NCI-H1417 treated with DMSO at 0.1 percent for 48 hours (cell line): ENCODE data around the gene LAMTOR1.
A peak's percentile ranks its signal among the peaks of the same experiment; 100 is the strongest.

Experiments used
- DNase-seq: peaks from one replicate; lab custom pipeline; 2025; lab: John Stamatoyannopoulos, UW

The LAMTOR1 gene

GRCh38 chr11:72081184-72081644, 21.9 kb downstream of the LAMTOR1 start:
- no peak for DNase-seq

DNA sequence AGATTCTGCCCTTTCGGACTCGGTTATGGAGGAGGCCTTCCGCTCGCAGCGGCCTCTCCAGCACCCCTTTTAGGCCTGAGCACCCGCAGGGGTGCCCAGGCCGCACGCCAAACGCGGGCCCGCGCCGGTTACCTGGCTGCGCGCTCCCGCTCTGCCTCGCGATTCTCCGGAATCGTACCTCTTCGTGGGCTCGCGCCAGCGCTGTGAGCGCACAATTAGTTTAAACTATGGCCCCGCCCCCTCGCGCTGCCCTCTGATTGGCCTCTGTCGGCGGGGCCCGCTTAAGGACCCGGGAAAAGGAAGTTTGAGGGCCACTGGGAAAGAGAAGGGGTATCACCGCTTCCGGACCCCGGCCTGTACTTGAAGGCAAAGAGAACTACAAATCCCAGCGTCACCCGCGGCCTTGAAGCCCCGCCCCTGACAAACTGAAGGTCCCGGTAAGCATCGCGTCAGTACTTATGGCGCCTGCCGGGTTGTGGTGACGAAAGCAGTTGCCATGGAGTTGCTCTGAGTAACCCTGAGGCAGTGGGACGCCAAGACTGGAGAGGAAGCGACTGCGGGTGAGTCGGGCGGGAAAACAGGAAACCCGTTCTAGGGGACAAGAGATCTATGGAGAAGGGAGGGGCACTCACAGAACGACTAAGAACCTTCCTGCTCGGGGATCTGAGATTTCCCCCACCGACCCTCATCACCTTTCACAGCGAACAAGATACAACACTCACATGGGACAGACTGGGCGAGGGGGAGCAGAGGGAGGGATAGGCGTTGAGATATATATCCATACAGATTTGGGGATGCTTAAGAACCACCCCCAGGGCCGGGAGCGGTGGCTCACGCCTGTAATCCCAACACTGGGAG, 22.5 kb downstream of the LAMTOR1 start, which contains the start of the genes LRRC51 and NUMA1:
Gene LRRC51, plus strand, starts transcription at position 525 of the 858 bp plus-strand sequence. CDS start 8,234 bp downstream, outside the sequence.
Gene NUMA1, minus strand, starts transcription at position 217 of the 858 bp plus-strand sequence. CDS start 44,599 bp downstream, outside the sequence.
- DNase-seq = peak; percentile 100

DNA sequence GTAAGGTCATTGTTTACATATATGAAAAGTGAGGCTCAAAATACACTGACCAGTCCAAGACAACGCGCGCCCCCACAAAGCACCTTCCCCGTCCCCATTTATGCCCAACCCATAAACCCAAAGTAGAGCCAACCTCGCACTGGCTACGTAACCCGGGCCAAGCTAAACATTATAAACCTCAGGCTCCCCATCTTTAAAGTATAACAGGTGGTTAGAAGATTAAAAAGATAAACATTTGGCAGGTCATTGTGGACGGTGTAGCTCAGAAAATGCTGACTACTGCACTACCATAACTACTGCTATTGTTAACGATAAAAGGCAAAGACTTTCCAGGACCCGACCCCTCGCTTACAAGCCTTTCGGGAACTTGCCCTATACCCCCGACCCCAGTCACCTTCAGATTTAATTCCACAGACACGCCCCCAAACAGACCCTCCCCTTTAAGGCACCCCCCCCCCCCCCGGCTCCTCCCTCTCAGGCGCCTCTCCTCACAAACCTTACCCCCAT, 23.2 kb downstream of the LAMTOR1 start:
- DNase-seq = no peak

GRCh38 chr11:72078477-72078876, 24.6 kb downstream of the LAMTOR1 start:
- no peak for DNase-seq

DNA sequence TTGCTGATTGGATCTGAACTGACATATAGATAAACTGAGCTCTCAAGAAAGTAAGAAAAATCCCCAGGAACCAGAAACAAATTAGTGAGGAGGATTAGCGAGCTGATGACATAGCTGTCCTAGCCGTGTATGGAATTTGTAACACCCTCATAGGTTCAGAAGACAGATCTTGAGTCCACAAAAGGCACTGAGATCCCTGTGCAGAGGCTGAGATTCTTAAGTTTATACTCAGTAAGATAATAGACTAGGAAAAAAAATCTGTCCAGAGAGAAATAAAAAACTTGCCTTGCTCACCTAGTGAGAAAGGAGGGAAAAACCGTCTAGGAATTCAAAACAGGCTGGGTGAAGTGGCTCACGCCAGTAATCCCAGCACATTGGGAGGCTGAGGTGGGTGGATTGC, 27.3 kb downstream of the LAMTOR1 start:
- DNase-seq = no peak

GRCh38 chr11:72075109-72075508, 28.0 kb downstream of the LAMTOR1 start:
- no peak for DNase-seq

DNA sequence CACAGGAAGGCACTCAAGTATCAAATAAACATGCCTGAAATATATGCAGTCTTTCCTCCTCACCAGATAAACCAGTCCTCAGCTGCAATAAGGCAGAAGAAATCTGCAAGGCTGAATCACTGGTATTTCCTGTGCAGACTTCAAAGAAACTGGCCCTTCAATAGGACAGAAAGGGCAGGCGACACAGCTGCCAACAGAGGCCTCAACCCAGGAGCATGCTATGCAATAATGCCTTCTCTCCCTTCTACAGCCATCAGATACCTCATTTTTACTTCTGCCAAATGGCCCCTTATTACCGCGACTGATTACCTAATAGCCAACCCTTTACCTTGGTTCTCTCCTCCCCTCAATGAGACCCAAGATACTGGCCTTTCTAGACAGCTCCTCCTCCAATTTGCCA, 30.7 kb downstream of the LAMTOR1 start:
- no peak for DNase-seq

- no peak for DNase-seq
Observed at GRCh38 chr11:72070491-72070890, 32.6 kb downstream of the LAMTOR1 start.

GRCh38 chr11:72069787-72070251, 33.3 kb downstream of the LAMTOR1 start:
- DNase-seq = no peak

- no peak for DNase-seq
Observed at GRCh38 chr11:72069200-72069599, 33.9 kb downstream of the LAMTOR1 start.

GRCh38 chr11:72067676-72068075, 35.4 kb downstream of the LAMTOR1 start:
- DNase-seq = no peak

DNA sequence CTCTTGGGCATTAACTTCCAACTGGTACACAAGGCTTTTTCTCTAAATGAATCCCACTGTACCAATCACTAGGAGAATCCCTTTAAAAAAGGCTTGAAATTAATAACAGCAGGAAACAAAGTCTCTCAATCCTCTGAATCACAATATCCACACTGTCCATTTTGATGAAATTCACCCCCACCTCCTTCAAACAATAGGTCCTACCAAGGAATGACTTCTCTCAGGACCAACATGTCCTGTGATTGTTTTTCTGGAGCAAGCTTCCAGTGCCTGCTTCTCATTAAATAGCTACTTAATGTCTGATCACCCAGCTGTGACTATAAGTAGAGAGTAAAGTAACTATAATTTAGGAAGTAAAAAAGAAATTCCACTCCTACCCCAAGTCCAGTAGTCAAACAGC, 35.8 kb downstream of the LAMTOR1 start:
- no peak for DNase-seq

DNA sequence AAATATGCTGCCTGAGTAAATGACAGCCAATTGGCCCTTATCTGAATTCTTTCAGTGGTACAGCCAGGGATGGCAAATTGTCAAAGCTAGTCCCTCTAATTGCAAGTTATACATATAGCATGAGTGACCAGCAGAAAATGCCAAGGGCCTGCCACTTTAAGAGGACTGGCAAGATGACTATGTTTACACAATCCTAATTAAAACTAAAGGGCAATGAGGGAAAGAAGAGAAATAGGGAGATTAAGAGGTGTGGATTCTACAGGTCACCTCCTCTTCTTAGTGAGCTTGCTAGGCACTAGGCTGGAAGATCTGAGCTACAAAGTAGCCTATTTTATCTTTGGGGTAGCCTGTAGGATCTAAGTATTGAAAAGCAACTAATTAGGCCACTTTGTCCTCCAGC, 36.2 kb downstream of the LAMTOR1 start:
- no peak for DNase-seq

- no peak for DNase-seq
Observed at GRCh38 chr11:72061739-72062396, 41.2 kb downstream of the LAMTOR1 start.

- no peak for DNase-seq
Observed at GRCh38 chr11:72058416-72059034, 44.6 kb downstream of the LAMTOR1 start.

GRCh38 chr11:72048766-72049460, 54.2 kb downstream of the LAMTOR1 start:
- peak; percentile 21 for DNase-seq
